Measurements from ENCODE around the gene MIOX.
A peak's percentile ranks its signal among the peaks of the same experiment; 100 is the strongest.

The MIOX gene

DNA sequence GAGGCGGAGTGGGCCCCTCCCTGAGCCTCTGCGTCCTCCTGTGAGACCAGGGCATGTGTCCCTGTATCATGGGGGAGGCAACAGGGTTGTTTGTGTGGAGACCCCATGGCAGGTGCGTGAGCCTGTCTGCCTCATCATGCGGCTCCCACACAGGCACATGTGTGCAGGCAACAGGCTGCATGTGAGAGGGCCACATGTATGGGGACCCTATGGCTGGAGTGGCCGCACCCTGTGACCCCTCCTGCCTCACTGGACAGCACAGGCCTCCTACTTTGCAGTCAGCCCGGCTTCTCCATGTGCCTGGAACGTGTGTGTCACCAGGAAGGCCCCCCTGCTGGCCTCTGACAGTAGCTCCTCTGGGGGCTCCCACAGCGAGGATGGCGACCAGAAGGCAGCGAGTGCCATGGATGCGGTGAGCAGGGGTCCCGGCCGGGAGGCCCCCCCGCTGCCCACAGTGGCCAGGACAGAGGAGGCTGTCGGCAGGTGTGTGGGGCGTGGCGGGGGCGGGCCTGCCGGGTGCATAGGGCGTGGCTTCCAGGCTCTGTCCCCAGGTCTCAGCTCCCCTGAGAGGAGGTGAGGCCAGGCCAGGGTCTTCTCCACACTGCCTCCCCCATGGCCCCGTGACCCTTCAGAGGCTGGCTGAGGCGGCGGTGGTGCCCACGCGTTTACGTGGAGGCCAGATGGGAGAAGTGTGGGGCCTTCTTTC, 46.0 kb upstream of the MIOX start:
- H3K27ac Mint-ChIP-seq = no peak overlapping the region
- no peaks in the 10 kb centered on the region for H3K4me1 Mint-ChIP-seq
- no peaks in the 10 kb centered on the region for H3K27me3 Mint-ChIP-seq (ENCODE audit: low read depth, poor library complexity)
- H3K36me3 Mint-ChIP-seq (ENCODE audit: low read depth) = no peaks in the 10 kb centered on the region
- DNase-seq = no peak
- H3K4me3 Mint-ChIP-seq = no peak overlapping the region
- no peaks in the 10 kb centered on the region for H3K9me3 Mint-ChIP-seq
- no peak for TF ChIP-seq CTCF (IDR thresholded peaks at IDR 0.05)

DNA sequence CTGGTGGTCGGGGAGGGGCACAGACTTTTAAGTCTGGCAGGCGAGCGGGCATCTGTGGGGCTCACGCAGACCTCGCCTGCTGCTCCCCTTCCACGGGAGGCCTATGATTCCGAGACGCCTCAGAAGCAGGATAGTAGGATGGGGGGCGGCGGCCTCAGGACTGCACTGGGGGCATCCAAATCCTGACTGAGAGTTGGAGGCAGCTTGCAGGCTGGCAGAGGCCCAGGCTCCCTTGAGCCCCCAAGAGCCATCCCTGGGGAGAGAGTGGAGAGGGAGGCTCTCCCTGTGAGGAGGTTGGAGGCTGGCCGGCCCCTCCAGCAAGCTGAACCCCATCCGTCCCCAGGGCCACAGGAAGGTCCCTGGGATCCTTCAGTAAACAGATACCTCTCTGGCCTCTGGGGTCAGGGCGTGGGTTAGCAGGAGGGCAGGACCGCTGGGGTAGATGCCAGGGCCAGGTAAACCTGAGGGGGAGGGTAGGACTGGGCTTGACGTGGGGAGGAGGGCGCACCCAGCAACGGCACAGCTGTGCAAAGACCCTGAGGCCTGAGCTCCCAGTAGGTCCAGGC, 45.1 kb upstream of the MIOX start:
- Mint-ChIP-seq H3K4me3 (no peak overlapping the region), H3K4me1 (no peaks in the 10 kb centered on the region), H3K27me3 (ENCODE audit: low read depth, poor library complexity) (no peaks in the 10 kb centered on the region), H3K27ac (no peak overlapping the region), H3K36me3 (ENCODE audit: low read depth) (no peaks in the 10 kb centered on the region), H3K9me3 (no peaks in the 10 kb centered on the region)
- TF ChIP-seq CTCF (IDR thresholded peaks at IDR 0.05) = no peak
- no peak for DNase-seq

- Mint-ChIP-seq H3K4me3 (no peak overlapping the region), H3K9me3 (no peaks in the 10 kb centered on the region), H3K27me3 (ENCODE audit: low read depth, poor library complexity) (no peaks in the 10 kb centered on the region), H3K36me3 (ENCODE audit: low read depth) (peaks cover 4% of the 10 kb centered on the region), H3K27ac (peak overlapping the region; percentile 96), H3K4me1 (no peaks in the 10 kb centered on the region)
- TF ChIP-seq CTCF (IDR thresholded peaks at IDR 0.05) = no peak
- DNase-seq = no peak
These were observed 43.5 kb upstream of the MIOX start for GRCh38 chr22:50443197-50443596.

GRCh38 chr22:50443801-50444625, 42.6 kb upstream of the MIOX start:
- no peaks in the 10 kb centered on the region for H3K4me1 Mint-ChIP-seq

DNA sequence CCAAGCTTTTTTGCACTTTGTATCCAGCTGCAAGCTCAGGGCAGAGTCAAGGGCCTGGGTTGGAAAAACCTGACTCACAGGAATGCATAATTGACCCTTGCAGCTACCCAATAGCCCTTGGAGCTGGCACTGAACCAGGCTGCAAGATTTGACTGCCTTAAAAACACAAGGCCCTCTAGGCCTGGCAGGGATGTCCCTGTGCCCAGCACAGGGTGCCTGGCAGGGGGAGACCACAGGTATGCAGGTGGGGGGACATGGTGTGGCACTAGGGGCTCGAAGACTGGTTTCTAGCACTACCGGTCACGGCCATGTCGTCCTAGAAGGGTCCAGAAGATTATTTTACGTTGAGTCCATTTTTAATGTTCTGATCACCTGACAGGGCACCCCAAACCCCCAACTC, 42.0 kb upstream of the MIOX start:
- H3K36me3 Mint-ChIP-seq (ENCODE audit: low read depth) = peaks cover 18% of the 10 kb centered on the region
- no peak for TF ChIP-seq CTCF (IDR thresholded peaks at IDR 0.05)
- no peak overlapping the region for H3K27ac Mint-ChIP-seq

More at GRCh38 chr22:50443801-50444625, 42.6 kb upstream of the MIOX start:
- no peak overlapping the region for H3K4me3 Mint-ChIP-seq
- H3K9me3 Mint-ChIP-seq = no peaks in the 10 kb centered on the region
- H3K27me3 Mint-ChIP-seq (ENCODE audit: low read depth, poor library complexity) = no peaks in the 10 kb centered on the region
- H3K36me3 Mint-ChIP-seq (ENCODE audit: low read depth) = peaks cover 12% of the 10 kb centered on the region
- H3K27ac Mint-ChIP-seq = no peak overlapping the region
- no peak for TF ChIP-seq CTCF (IDR thresholded peaks at IDR 0.05)
- no peak for DNase-seq

More for the DNA sequence above, 42.0 kb upstream of the MIOX start:
- H3K27me3 Mint-ChIP-seq (ENCODE audit: low read depth, poor library complexity) = no peaks in the 10 kb centered on the region
- DNase-seq = no peak
- no peaks in the 10 kb centered on the region for H3K9me3 Mint-ChIP-seq
- peaks cover 4% of the 10 kb centered on the region for H3K4me1 Mint-ChIP-seq
- no peak overlapping the region for H3K4me3 Mint-ChIP-seq
